Adrenal gland (tissue), 5 donors: Measurements from ENCODE around the gene GLB1L3.

Source experiments
- POLR2A ChIP-seq, 2 donors: fragments of 450-650 bp; IDR thresholded peaks; one replicate each; pipeline ENCODE4 v1.6.1; 2017; ENCODE audit warnings: antibody characterized with exemption in 2 of 2, mild to moderate bottlenecking in 2 of 2, moderate library complexity in 1 of 2
- TF ChIP-seq, protein P1 (sequence below), 6 experiments: fragments of 450-650 bp in 4 of 6; fragments of 200-600 bp in 2 of 6; sonication (generic) in 1 of 6; IDR thresholded peaks; 1 replicate in 5 of 6; 2 replicates in 1 of 6; pipeline versions ENCODE4 v1.5.1 to v1.8.0; 2016 to 2021; ENCODE audit warnings: antibody characterized with exemption in 6 of 6, mild to moderate bottlenecking in 2 of 6, moderate library complexity in 1 of 6
- donor health status: DM: no; HTN: no; CAD: no.

DNA sequence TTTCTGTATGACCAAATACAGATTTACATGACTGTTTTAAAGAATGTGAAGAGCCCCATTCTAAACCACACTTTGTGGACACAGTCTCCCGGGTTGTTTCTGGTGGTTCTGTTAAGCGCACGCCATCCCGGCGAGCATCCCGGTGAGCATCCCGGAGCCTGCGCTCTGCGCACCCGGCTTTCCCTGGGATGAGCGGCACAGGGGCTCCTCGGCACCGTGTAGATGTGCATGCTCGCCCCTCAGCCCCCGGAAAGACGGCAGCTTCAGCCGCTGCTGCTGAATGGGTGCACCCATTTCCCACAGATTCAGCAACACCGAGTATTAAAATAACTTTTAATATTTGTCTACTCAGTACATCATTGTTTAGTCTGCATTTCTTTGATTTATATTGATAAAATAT lies 91.6 kb downstream of the GLB1L3 start:
- TF ChIP-seq, protein P1, sequence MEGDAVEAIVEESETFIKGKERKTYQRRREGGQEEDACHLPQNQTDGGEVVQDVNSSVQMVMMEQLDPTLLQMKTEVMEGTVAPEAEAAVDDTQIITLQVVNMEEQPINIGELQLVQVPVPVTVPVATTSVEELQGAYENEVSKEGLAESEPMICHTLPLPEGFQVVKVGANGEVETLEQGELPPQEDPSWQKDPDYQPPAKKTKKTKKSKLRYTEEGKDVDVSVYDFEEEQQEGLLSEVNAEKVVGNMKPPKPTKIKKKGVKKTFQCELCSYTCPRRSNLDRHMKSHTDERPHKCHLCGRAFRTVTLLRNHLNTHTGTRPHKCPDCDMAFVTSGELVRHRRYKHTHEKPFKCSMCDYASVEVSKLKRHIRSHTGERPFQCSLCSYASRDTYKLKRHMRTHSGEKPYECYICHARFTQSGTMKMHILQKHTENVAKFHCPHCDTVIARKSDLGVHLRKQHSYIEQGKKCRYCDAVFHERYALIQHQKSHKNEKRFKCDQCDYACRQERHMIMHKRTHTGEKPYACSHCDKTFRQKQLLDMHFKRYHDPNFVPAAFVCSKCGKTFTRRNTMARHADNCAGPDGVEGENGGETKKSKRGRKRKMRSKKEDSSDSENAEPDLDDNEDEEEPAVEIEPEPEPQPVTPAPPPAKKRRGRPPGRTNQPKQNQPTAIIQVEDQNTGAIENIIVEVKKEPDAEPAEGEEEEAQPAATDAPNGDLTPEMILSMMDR (IDR thresholded peaks at IDR 0.05) = no peak
- no peak for TF ChIP-seq POLR2A (IDR thresholded peaks at IDR 0.05)
